Mammary epithelial cell (primary cell): ENCODE results near the gene DZIP1L.

Source experiments
- CTCF ChIP-seq, 2 donors: IDR thresholded peaks in 1 of 2; conservative IDR thresholded peaks in 1 of 2; 2 replicates each; pipeline ENCODE4 v1.5.1; 2011 to 2012; ENCODE audit warnings: inconsistent platforms in 2 of 2, low read length in 2 of 2, mild to moderate bottlenecking in 2 of 2, control low read depth in 1 of 2, low read depth in 1 of 2; ENCODE audit not compliant: insufficient read depth in 1 of 2; ENCODE audit errors: extremely low read depth in 1 of 2
- EZH2 ChIP-seq: IDR thresholded peaks from 2 replicates; pipeline ENCODE4 v1.6.1; 2012; ENCODE audit warnings: low read length, inconsistent platforms, borderline replicate concordance

DNA sequence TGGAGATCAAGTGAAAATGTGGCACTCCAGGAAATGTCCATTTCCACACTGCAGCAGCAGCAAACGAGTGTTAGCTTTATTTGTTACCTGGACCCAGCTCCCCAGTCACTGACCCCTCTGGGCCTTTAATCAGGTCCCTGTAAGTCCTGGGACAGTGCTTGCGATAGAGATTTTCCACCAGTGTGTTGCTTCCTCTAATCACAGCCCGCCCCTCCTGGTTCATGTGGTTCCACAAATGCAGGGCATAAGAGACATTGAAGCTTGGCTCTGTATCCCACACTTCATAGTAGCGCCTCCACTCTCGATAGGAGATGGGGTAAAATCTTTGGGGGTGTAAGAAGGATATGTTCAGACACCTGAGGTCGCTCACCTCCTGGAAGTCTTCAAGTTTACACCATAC lies 8.8 kb upstream of the DZIP1L start:
- TF ChIP-seq CTCF (conservative IDR thresholded peaks at IDR 0.05 in 1 of 2, IDR thresholded peaks at IDR 0.05 in 1 of 2; ENCODE audit: extremely low read depth in 1 of 2, insufficient read depth in 1 of 2, low read depth in 1 of 2, low read length in 2 of 2) (no peak), EZH2 (no peak)
